HG03045 (cell line): ENCODE results near the gene KDM7A.
"Not testable (repeated sequence)": the region's sequence is repeated elsewhere in the genome, so short reads cannot be mapped to it uniquely, and the experiment has no call there.

Source experiments
- ATAC-seq: cut with Tn5 transposase; IDR thresholded peaks from one replicate; pipeline ENCODE4 v1.9.1; 2021; ENCODE audit warnings: mild to moderate bottlenecking, moderate library complexity; ENCODE audit not compliant: unreplicated experiment

Gene KDM7A

GRCh38 chr7:140176811-140177702 lies at the start of gene KDM7A:
Gene KDM7A, minus strand, starts transcription at chr7:140176983. Its CDS starts 46 bp downstream, at chr7:140176937.
- peak; percentile 72 for ATAC-seq

DNA sequence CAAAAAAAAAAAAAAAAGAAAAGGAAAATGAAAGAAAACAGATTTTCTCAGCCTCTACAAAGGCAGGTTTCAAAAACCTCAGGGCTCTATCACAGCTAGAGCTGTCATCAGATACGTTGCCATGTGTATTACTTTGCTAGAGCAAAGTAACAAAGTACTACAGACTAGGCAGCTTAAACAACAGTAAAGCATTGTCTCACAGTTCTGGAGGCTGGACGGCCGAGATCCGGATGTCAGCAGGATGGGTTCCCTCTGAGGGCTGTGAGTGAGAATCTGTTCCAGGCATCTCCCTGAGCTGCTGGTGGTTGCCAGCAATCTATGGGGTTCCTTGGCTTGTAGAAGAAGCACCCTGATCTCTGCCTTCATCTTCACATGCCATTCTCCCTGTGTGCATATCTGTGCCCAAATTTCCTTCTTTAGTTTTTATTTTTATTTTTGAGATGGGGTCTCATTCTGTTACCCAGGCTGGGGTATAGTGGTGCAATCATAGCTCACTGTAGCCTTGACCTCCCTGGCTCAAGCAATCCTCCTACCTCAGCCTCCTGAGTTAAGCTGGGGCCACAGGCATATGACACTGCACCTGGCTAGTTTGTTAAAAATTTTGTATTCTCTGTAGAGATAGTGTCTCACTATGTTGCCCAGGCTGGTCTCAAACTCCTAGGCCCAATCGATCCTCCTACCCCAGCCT lies 48.9 kb upstream of the KDM7A start:
- ATAC-seq, result no peak

DNA sequence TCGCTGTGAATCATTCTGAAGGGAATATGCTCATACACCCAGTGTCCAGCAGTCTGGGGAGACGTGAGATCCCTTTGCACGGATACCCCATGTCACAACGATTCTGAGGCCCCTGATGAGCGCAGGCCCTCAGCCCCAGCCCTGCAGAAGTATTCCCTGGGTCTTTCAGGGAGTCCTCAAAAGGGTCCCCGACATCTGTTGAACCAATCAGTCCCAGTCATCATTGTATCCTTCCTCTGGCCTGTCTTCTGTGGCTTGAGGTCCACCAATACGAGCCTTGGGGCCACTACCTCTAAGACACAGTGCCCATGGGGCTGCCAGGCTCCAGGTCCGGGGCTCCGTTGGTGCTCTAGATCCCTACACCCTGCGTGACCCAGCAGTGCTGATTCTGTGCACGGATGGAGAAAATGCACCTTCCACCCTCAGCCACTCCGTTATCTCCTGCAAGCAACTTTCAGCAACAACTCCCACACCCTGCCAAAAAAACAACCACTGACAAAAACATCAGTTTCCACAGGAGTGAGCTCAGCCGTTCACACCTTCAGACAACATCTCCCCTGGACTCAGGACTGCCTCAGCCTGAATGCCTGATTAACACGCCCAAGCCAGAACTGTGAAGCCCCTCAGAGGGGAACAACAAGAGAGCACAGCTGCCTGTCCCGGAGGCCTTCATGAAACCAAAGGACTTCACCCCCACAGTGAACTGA lies 46.9 kb upstream of the KDM7A start:
- ATAC-seq, result no peak

DNA sequence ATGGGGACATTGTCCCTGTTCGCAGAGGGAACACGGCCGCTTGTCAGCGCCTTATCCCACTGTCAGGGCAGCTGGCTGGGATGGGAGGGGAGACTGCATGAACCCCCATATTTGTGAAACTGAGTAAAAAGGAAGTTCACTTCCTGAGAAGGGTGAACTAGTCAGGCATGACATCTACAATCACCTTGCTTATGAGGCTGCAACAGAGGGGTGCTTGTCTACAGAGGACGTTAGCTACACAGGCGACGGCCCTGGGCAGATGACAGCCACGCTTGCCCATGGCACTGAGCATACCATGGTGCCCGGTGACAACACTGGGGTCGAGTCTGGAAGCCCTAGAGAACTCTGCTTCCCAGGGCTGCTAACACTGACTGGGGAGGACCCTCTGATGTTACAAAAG lies 46.0 kb upstream of the KDM7A start:
- ATAC-seq, result no peak

GRCh38 chr7:140219672-140220524 lies 43.1 kb upstream of the KDM7A start:
- ATAC-seq, result no peak

- no peak for ATAC-seq
Measured at GRCh38 chr7:140218656-140219055, 41.9 kb upstream of the KDM7A start.

- no peak for ATAC-seq
Measured at GRCh38 chr7:140217750-140218501, 41.1 kb upstream of the KDM7A start.

GRCh38 chr7:140215281-140215680 lies 38.5 kb upstream of the KDM7A start:
- no peak for ATAC-seq

DNA sequence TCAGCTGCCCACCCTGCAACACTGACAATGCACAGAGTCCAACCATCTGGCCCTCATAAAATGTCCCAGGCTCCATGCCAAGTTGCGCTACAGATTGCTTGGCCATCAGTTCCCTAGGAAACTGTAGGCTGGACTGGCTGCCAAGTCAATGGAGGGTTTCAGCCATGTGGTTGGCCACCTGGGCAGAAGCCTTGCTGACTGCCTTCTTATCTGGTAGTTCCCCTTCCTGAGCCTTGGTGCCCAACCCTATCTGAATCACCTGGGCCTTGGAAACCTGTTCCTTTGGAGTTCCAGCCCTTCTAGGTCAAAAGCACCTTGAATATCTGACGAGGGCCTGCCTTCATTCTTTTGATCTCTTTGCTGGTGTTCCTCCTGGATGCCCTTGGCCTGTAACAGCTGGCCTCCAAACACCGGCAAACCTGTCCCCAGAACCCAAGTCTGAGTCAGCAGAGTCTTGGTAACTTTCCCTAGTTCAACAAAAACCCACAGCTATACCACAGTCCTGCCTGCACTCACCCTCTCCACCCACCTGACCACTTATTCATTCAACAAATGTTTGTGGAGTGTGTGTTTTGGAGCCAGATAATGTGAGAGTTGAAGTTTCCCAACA lies 37.4 kb upstream of the KDM7A start:
- no peak for ATAC-seq

- no peak for ATAC-seq
Measured at GRCh38 chr7:140213684-140214074, 36.9 kb upstream of the KDM7A start.

DNA sequence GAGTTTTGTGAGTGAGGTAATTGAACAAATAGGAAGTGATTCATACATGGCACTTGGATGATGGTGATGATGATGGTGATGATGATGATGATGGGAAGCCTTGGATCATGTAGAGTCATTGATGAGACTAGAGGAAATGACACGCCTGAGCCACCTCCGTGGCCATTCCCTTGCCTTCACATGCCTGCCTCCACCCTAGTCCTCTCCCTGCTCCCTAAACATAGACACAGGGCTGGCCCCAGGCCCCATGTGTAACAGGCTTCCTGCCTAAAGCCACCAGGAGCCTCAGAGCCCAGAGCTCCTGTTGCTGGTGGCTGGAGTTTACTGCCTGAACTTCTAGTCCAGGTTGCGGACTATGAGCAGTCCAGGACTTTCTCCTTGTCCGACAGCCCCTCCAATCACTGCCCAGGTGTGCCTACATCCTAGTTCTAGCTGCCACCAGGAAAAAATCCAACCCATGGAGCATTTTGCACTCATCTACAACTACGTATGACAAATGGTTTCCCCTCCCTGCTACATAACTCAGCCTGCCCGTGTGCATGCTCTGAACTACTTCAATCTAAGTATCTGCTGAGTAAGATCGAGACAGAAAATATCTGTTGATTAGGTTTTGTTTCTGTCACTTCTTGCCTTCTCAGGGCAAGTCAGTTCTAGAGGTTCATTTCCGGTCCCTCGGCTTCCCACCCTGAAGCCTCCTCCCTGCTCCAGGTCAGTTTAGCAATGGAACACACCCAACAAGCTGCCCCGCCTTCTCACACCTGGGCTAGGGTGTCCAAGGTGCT lies 35.5 kb upstream of the KDM7A start:
- ATAC-seq, result peak; percentile 48

GRCh38 chr7:140211698-140212097 lies 34.9 kb upstream of the KDM7A start:
- no peak for ATAC-seq

GRCh38 chr7:140209866-140210609 lies 33.3 kb upstream of the KDM7A start:
- ATAC-seq, result peak; percentile 94

GRCh38 chr7:140206616-140207389 lies 30.0 kb upstream of the KDM7A start:
- ATAC-seq, result no peak

DNA sequence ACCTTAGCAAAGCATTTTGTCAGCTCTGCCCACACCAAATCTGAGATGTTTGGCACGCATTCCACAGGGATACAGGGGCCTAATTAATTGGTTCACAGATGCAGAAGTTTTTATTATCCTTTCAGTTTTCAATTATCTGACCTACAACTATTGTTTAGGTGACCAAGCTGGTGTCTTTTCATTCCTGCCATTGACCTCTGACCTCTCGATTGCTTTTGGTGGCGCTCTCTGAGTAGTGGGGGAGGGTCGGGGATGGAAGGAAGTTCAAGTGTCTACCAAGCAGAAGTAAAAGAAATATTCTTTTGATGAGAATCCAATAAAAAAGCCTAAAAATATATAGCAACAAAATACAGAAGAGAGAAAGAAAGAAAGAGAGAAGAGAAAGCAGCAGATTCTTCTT lies 28.8 kb upstream of the KDM7A start:
- ATAC-seq, result no peak

DNA sequence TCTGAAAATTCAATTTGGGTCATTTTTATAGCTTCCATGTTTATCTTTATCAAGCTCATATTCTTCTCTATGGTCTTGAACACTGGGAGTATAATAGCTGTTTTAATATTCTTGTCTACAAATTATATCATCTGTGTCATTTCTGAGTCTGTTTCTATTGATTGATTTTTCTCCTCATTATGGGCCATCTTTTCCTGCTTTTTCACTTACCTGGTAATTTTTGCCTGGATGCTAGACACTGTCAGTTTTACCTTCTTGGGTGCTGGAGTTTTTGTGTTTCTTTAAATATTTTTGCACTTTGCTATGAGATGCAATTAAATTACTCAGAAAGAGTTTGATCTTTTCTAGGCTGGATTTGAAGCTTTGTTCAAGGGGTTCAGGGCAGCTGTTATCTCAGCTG lies 26.8 kb upstream of the KDM7A start:
- no peak for ATAC-seq

GRCh38 chr7:140202942-140203341 lies 26.2 kb upstream of the KDM7A start:
- not testable (repeated sequence) for ATAC-seq
